A549 (cell line): Measurements from ENCODE around the gene TOE1. TPM values are rescaled to one million over a fixed set of nuclear protein-coding genes. Genes with fewer than 3 reads are reported as not detected.

Experiments
- ATAC-seq, 2 experiments: fragments of 200-7000 bp in 1 of 2; fragments of >200 bp in 1 of 2; cut with Nextera tagmentation in 1 of 2; cut with Tn5 transposase in 1 of 2; 3 replicates each; pipeline versions ENCODE4 v1.8.0 to v1.9.1; 2018 to 2020; ENCODE audit warnings: mild to moderate bottlenecking in 1 of 2, moderate library complexity in 1 of 2
- CTCF ChIA-PET: fragments of 300-600 bp; sonication (Branson Sonifier 250); formaldehyde crosslinking; extraction: SDS; loops from one replicate; lab custom pipeline; 2021; ENCODE audit warnings: antibody characterized with exemption, inconsistent platforms; lab: Yijun Ruan, JAX
- POLR2A ChIA-PET: fragments of 350-600 bp; formaldehyde crosslinking; extraction: SDS; loops from one replicate; lab custom pipeline; 2021; ENCODE audit warnings: antibody characterized with exemption, inconsistent platforms; lab: Yijun Ruan, JAX
- DNase-seq, 2 experiments: peaks; one replicate each; pipeline versions ENCODE4 v3.0.0 to v3.0.0-alpha.2; 2011 to 2016; ENCODE audit warnings: low read depth in 1 of 2, low spot score in 1 of 2
- FAIRE-seq: peaks from 2 replicates; lab custom pipeline; 2011; peaks lifted over from hg19 to GRCh38; lab: Jason Lieb, UNC
- H3K27ac ChIP-seq, 2 experiments: fragments of >200 bp; sonication (Bioruptor Twin); formaldehyde crosslinking; 3 replicates each; pipeline ENCODE4 v1.5.1; 2016 to 2017
- H3K4me1 ChIP-seq: fragments of >200 bp; sonication (Bioruptor Twin); formaldehyde crosslinking; 3 replicates; pipeline ENCODE4 v1.6.1; 2016
- H3K4me2 ChIP-seq: fragments of >200 bp; sonication (Bioruptor Twin); formaldehyde crosslinking; 3 replicates; pipeline ENCODE4 v1.6.1; 2016
- H3K4me3 ChIP-seq: fragments of >200 bp; sonication (Bioruptor Twin); formaldehyde crosslinking; 3 replicates; pipeline ENCODE4 v1.5.1; 2016
- H3K9me3 ChIP-seq: fragments of >200 bp; sonication (Bioruptor Twin); formaldehyde crosslinking; 3 replicates; pipeline ENCODE4 v1.6.1; 2016
- ATOH8 ChIP-seq: fragments of 250-450 bp; sonication (Bioruptor Pico); IDR thresholded peaks from 2 replicates; pipeline ENCODE4 v1.5.0; 2020; ENCODE audit warnings: low read depth, mild to moderate bottlenecking, moderate library complexity
- CHD2 ChIP-seq: fragments of 150-350 bp; IDR thresholded peaks from 2 replicates; pipeline ENCODE4 v1.6.1; 2014; ENCODE audit warnings: low read length; ENCODE audit not compliant: partially characterized antibody
- E2F6 ChIP-seq: IDR thresholded peaks from 2 replicates; pipeline ENCODE4 v1.6.1; 2012; ENCODE audit warnings: low read depth, borderline replicate concordance
- EP300 ChIP-seq, 2 experiments: fragments of >200 bp; sonication (Bioruptor Twin); formaldehyde crosslinking; IDR thresholded peaks; 2 replicates in 1 of 2; 3 replicates in 1 of 2; pipeline ENCODE4 v1.6.1; 2016 to 2017
- FOSB ChIP-seq: fragments of 250-450 bp; sonication (Bioruptor Pico); IDR thresholded peaks from 2 replicates; pipeline ENCODE4 v1.5.0; 2020; ENCODE audit warnings: mild to moderate bottlenecking, moderate library complexity
- FOXS1 ChIP-seq: fragments of 250-450 bp; sonication (Bioruptor Pico); IDR thresholded peaks from 2 replicates; pipeline ENCODE4 v1.5.0; 2020; ENCODE audit warnings: mild to moderate bottlenecking, moderate library complexity
- HOXA7 ChIP-seq: fragments of 250-450 bp; sonication (Bioruptor Pico); IDR thresholded peaks from 2 replicates; pipeline ENCODE4 v1.5.0; 2020; ENCODE audit warnings: mild to moderate bottlenecking, moderate library complexity
- HOXB5 ChIP-seq: fragments of 250-450 bp; sonication (Bioruptor Pico); IDR thresholded peaks from 2 replicates; pipeline ENCODE4 v1.5.0; 2020; ENCODE audit warnings: mild to moderate bottlenecking, moderate library complexity
- JUN ChIP-seq, 2 experiments: fragments of >200 bp; sonication (Bioruptor Twin); formaldehyde crosslinking; IDR thresholded peaks; 2 replicates in 1 of 2; 3 replicates in 1 of 2; pipeline ENCODE4 v1.6.1; 2016 to 2017
- KDM1A ChIP-seq: fragments of 200-600 bp; sonication (generic); IDR thresholded peaks from 2 replicates; pipeline ENCODE4 v1.6.1; 2016; ENCODE audit warnings: low read depth, mild to moderate bottlenecking
- MAFK ChIP-seq: fragments of 450-650 bp; IDR thresholded peaks from 2 replicates; pipeline ENCODE4 v1.6.1; 2014; ENCODE audit not compliant: partially characterized antibody
- NFE2L2 ChIP-seq: fragments of 150-350 bp; conservative IDR thresholded peaks from 2 replicates; pipeline ENCODE4 v1.6.1; 2014; ENCODE audit warnings: low read length
- PHF8 ChIP-seq: fragments of 200-600 bp; sonication (generic); IDR thresholded peaks from 2 replicates; pipeline ENCODE4 v1.6.1; 2016; ENCODE audit warnings: low read depth, mild to moderate bottlenecking, antibody characterized with exemption, moderate library complexity, borderline replicate concordance
- POLR2A ChIP-seq: IDR thresholded peaks from 2 replicates; pipeline ENCODE4 v1.6.1; 2012; ENCODE audit warnings: mild to moderate bottlenecking, low read length
- POLR2AphosphoS2 ChIP-seq: conservative IDR thresholded peaks from 2 replicates; pipeline ENCODE4 v1.6.1; 2012; ENCODE audit warnings: low read length, improper control_type of control experiment, inconsistent platforms
- ZC3H11A ChIP-seq: fragments of 450-650 bp; IDR thresholded peaks from 2 replicates; pipeline ENCODE4 v1.6.1; 2014; ENCODE audit warnings: antibody characterized with exemption, mild to moderate bottlenecking
- ZNF302 ChIP-seq: fragments of 250-450 bp; sonication (Bioruptor Pico); IDR thresholded peaks from 2 replicates; pipeline ENCODE4 v1.9.0; 2021; ENCODE audit warnings: inconsistent platforms, mild to moderate bottlenecking, moderate library complexity
- ZSCAN20 ChIP-seq: fragments of 250-450 bp; sonication (Bioruptor Pico); IDR thresholded peaks from 2 replicates; pipeline ENCODE4 v1.8.0; 2022; ENCODE audit warnings: mild to moderate bottlenecking, moderate library complexity
- WGBS: methylation state at CpG from one replicate; pipeline ENCODE4 v1.1.6; 2017; ENCODE audit errors: missing lambda C conversion rate; 5-methylcytosine and 5-hydroxymethylcytosine counted together
- polyA plus RNA-seq, 4 experiments: library from polyadenylated mRNA; depleted of rRNA in 3 of 4; stranded (reverse); fragments of >200 nt; fragmentation: RNase III in 1 of 4; extraction: RNeasy Plus Mini Kit Qiagen cat#74134 plus additional on column Dnase treatment in 1 of 4; gene quantifications; 2 replicates in 3 of 4; 3 replicates in 1 of 4; pipeline ENCODE4 v1.2.3, GENCODE V29; 2011 to 2017
- TF ChIP-seq, protein P1 (sequence below): IDR thresholded peaks from 2 replicates; pipeline ENCODE4 v1.6.1; 2012
- TF ChIP-seq, protein P2 (sequence below): IDR thresholded peaks from 2 replicates; pipeline ENCODE4 v1.6.1; 2012
- TF ChIP-seq, protein P3 (sequence below): fragments of >200 bp; sonication (Bioruptor Twin); formaldehyde crosslinking; IDR thresholded peaks from 3 replicates; pipeline ENCODE4 v1.5.1; 2016

Gene TOE1
- polyA plus RNA-seq, 2 of the 4 experiments (the other 2 are of a cell fraction), result 13.3 to 13.7 TPM

DNA sequence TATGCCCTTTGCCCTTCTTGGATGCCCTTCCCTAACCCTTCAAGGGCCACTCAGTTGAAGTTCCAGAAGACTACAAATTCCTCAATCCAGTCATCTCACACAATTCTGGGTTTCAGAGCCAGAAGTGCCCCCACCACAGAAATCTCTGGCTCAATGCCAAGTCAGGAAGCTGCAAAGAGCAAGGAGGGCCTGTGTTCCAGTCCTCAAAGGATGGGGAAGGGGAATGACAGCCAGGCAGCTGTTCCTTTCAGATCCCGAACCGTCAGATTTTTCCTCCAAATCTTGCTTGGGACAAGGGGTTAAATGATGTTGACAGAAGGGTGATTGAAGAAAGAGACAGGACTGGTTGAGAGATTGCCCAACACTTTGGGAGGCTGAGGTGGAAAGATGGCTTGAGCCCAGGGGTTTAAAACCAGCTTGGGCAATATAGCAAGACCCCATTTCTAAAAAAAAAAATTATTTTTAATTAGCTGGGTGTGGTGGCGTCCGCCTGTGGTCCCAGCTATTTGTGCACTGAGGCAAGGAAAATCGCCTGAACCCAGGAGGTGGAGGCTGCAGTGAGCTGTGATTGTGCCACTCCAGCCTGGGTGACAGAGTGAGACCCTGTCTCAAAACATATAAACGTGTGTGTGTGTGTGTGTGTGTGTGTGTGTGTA lies 14.0 kb upstream of the TOE1 start:
- DNase-seq (no peak), ATAC-seq (no peak; a peak in 1 of 6 replicates), FAIRE-seq (no peak)
- ChIA-PET POLR2A (interaction anchor here (2.4 to 4.0 kb wide), 2 partner anchors 14 to 22 kb away, joined by 7 to 29 read pairs; partner anchors contain the start of genes MUTYH and TOE1), CTCF (interaction anchor here (0.9 to 1.5 kb wide), 4 partner anchors 19 to 311 kb away, joined by 3 to 4 read pairs (median 3); partner anchors contain the start of gene TESK2)
- TF ChIP-seq, protein P1, sequence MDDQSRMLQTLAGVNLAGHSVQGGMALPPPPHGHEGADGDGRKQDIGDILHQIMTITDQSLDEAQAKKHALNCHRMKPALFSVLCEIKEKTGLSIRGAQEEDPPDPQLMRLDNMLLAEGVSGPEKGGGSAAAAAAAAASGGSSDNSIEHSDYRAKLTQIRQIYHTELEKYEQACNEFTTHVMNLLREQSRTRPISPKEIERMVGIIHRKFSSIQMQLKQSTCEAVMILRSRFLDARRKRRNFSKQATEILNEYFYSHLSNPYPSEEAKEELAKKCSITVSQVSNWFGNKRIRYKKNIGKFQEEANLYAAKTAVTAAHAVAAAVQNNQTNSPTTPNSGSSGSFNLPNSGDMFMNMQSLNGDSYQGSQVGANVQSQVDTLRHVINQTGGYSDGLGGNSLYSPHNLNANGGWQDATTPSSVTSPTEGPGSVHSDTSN, result no peak
- no peak for TF ChIP-seq ZNF302
- no peak for TF ChIP-seq MAFK
- Histone ChIP-seq H3K27ac (peak overlapping the region; percentile 71 to 95; a peak in 5 of 6 replicates), H3K4me1 (peaks cover 36% of the 10 kb centered on the region), H3K4me3 (peak overlapping the region; percentile 49), H3K9me3 (no peaks in the 10 kb centered on the region), H3K4me2 (peak overlapping the region; percentile 93)
- 61% methylated on average over 6 of the region's 6 CpGs for WGBS

GRCh38 chr1:45326627-45327623 lies 13.0 kb upstream of the TOE1 start, which contains the start of gene HPDL:
Gene HPDL (plus strand): TSS chr1:45326895. CDS start chr1:45327149, 254 bp downstream.
- WGBS, result 77% methylated on average over 41 of the region's 96 CpGs
- Histone ChIP-seq H3K9me3 (no peaks in the 10 kb centered on the region), H3K4me2 (peak within 1 kb of the TSS; percentile 93), H3K4me3 (peak within 1 kb of the TSS; percentile 49), H3K27ac (peak within 1 kb of the TSS; percentile 71 to 95)
- ATAC-seq (peak; percentile 80 to 85), FAIRE-seq (no peak), DNase-seq (peak; percentile 45 to 58)
- POLR2A ChIA-PET, result interaction anchor here (2.4 to 4.0 kb wide), 2 partner anchors 13 to 23 kb away, joined by 7 to 29 read pairs; partner anchors contain the start of genes MUTYH and TOE1
- CTCF ChIA-PET, result interaction anchor here (0.9 to 1.5 kb wide), 4 partner anchors 18 to 312 kb away, joined by 3 to 4 read pairs (median 3); partner anchors contain the start of gene TESK2
- TF ChIP-seq, protein P2, sequence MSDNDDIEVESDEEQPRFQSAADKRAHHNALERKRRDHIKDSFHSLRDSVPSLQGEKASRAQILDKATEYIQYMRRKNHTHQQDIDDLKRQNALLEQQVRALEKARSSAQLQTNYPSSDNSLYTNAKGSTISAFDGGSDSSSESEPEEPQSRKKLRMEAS, result peak; percentile 86
- TF ChIP-seq POLR2A (peak; percentile 42), E2F6 (peak; percentile 76), FOXS1 (CRISPR knock-in tag) (no peak)
- TF ChIP-seq, all 56 proteins: peak for 3
- peaks cover 36% of the 10 kb centered on the region for H3K4me1 ChIP-seq

GRCh38 chr1:45327644-45328515 lies 12.1 kb upstream of the TOE1 start:
- Histone ChIP-seq H3K9me3 (no peaks in the 10 kb centered on the region), H3K27ac (peak overlapping the region in 1 of 2 experiments; percentile 95; a peak in 2 of 6 replicates), H3K4me1 (peaks cover 36% of the 10 kb centered on the region), H3K4me3 (no peak overlapping the region), H3K4me2 (peak overlapping the region; percentile 93)
- 73% methylated on average over 3 of the region's 19 CpGs for WGBS
- CTCF ChIA-PET, result no interaction called here
- FAIRE-seq, result no peak
- POLR2A ChIA-PET, result interaction anchor here (1.3 to 4.0 kb wide), 3 partner anchors 13 to 25 kb away, joined by 3 to 29 read pairs (median 7); partner anchors contain the start of genes MUTYH and TOE1
- ATAC-seq, result peak; percentile 30 to 39; a peak in 3 of 6 replicates
- DNase-seq, result no peak
- no peak for TF ChIP-seq EP300 (IDR thresholded peaks at IDR 0.05)
- no peak for TF ChIP-seq FOXS1 (CRISPR knock-in tag)
- TF ChIP-seq HOXA7 (CRISPR knock-in tag), result no peak
- TF ChIP-seq ZC3H11A, result no peak
- TF ChIP-seq HOXB5 (CRISPR knock-in tag), result no peak
- TF ChIP-seq PHF8, result no peak
- TF ChIP-seq E2F6, result no peak
- TF ChIP-seq KDM1A, result no peak
- no peak for TF ChIP-seq ZSCAN20 (CRISPR knock-in tag)
- no peak for TF ChIP-seq NFE2L2
- no peak for TF ChIP-seq ATOH8 (CRISPR knock-in tag)
- TF ChIP-seq FOSB (CRISPR knock-in tag), result no peak
- no peak for TF ChIP-seq POLR2AphosphoS2
- no peak for TF ChIP-seq MAFK
- TF ChIP-seq ZNF302, result no peak
- TF ChIP-seq, protein P3, sequence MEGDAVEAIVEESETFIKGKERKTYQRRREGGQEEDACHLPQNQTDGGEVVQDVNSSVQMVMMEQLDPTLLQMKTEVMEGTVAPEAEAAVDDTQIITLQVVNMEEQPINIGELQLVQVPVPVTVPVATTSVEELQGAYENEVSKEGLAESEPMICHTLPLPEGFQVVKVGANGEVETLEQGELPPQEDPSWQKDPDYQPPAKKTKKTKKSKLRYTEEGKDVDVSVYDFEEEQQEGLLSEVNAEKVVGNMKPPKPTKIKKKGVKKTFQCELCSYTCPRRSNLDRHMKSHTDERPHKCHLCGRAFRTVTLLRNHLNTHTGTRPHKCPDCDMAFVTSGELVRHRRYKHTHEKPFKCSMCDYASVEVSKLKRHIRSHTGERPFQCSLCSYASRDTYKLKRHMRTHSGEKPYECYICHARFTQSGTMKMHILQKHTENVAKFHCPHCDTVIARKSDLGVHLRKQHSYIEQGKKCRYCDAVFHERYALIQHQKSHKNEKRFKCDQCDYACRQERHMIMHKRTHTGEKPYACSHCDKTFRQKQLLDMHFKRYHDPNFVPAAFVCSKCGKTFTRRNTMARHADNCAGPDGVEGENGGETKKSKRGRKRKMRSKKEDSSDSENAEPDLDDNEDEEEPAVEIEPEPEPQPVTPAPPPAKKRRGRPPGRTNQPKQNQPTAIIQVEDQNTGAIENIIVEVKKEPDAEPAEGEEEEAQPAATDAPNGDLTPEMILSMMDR, result no peak
- TF ChIP-seq JUN (IDR thresholded peaks at IDR 0.05), result no peak
- no peak for TF ChIP-seq CHD2
